Esophagus muscularis mucosa (tissue), 3 donors: ENCODE results near the gene SLC13A3.

ENCODE experiments used
- CTCF ChIP-seq, 3 experiments: fragments of 200-600 bp in 2 of 3; fragments of 450-650 bp in 1 of 3; sonication (generic) in 2 of 3; IDR thresholded peaks; one replicate each; pipeline ENCODE4 v1.5.1; 2017 to 2019; ENCODE audit warnings: antibody characterized with exemption in 3 of 3, mild to moderate bottlenecking in 2 of 3, moderate library complexity in 1 of 3
- POLR2A ChIP-seq: fragments of 450-650 bp; IDR thresholded peaks from one replicate; pipeline ENCODE4 v1.6.1; 2017; ENCODE audit warnings: antibody characterized with exemption, moderate library complexity, mild to moderate bottlenecking, low read depth
- POLR2AphosphoS5 ChIP-seq, 2 donors: sonication (generic); formaldehyde crosslinking; IDR thresholded peaks; one replicate each; pipeline ENCODE4 v1.6.1; 2017; ENCODE audit warnings: antibody characterized with exemption in 2 of 2

GRCh38 chr20:46545077-46545826, 106.0 kb downstream of the SLC13A3 start:
- no peak for TF ChIP-seq POLR2AphosphoS5 (IDR thresholded peaks at IDR 0.05)
- no peak for TF ChIP-seq CTCF (IDR thresholded peaks at IDR 0.05)
- no peak for TF ChIP-seq POLR2A
